ENCODE results near the gene NSUN3. TPM values are rescaled to one million over a fixed set of nuclear protein-coding genes. Genes with fewer than 3 reads are reported as not detected.

The NSUN3 gene
- polyA plus RNA-seq, 1 of the 3 experiments (the other 2 are of a cell fraction): 2.9 TPM

GRCh38 chr3:94028093-94028837 lies 34.6 kb upstream of the NSUN3 start, which contains the start of gene STX19:
Gene STX19 (minus strand): TSS chr3:94028597. CDS start chr3:94015269, 13,328 bp downstream.
- Histone ChIP-seq H4K20me1 (ENCODE audit: insufficient read depth) (no peaks in the 10 kb centered on the region), H3K9me3 (no peaks in the 10 kb centered on the region), H2AFZ (ENCODE audit: low read depth) (no peak within 1 kb of the TSS), H3K27ac (ENCODE audit: low read depth in 2 of 2, low read length in 1 of 2) (no peak within 1 kb of the TSS), H3K9ac (no peak within 1 kb of the TSS), H3K79me2 (ENCODE audit: insufficient read depth) (no peaks in the 10 kb centered on the region; the same call in 1 of the 2 replicates), H3K4me3 (ENCODE audit: low read depth in 2 of 2, low read length in 1 of 2) (no peak within 1 kb of the TSS), H3K4me1 (ENCODE audit: control insufficient read depth in 1 of 2, insufficient read depth in 2 of 2, low read depth in 1 of 2, low read length in 1 of 2) (no peaks in the 10 kb centered on the region; a peak in 1 of 4 replicates), H3K9me2 (no peaks in the 10 kb centered on the region), H3K36me3 (replicated peaks in 1 of 2; ENCODE audit: control insufficient read depth in 1 of 2, insufficient read depth in 2 of 2, low read length in 1 of 2) (peaks cover 0 to 6% of the 10 kb centered on the region in 2 experiments), H3K4me2 (no peak within 1 kb of the TSS), H3K27me3 (ENCODE audit: insufficient read depth) (no peaks in the 10 kb centered on the region), H3F3A (replicated peaks; ENCODE audit: insufficient read depth) (peaks cover 12% of the 10 kb centered on the region)
- 93% methylated on average over 8 of the region's 8 CpGs for WGBS (ENCODE audit: low lambda C conversion rate)
- CTCF ChIA-PET: interaction anchor here (1.1 to 2.5 kb wide), 3 partner anchors 9 to 41 kb away, joined by 4 to 8 read pairs (median 4); no protein-coding TSS in a partner anchor
- POLR2A ChIA-PET: no interaction called here
- DNase-seq: no peak
- no peak for TF ChIP-seq MXI1 (IDR thresholded peaks at IDR 0.05; ENCODE audit: low read depth, low read length)
- TF ChIP-seq, protein P1, sequence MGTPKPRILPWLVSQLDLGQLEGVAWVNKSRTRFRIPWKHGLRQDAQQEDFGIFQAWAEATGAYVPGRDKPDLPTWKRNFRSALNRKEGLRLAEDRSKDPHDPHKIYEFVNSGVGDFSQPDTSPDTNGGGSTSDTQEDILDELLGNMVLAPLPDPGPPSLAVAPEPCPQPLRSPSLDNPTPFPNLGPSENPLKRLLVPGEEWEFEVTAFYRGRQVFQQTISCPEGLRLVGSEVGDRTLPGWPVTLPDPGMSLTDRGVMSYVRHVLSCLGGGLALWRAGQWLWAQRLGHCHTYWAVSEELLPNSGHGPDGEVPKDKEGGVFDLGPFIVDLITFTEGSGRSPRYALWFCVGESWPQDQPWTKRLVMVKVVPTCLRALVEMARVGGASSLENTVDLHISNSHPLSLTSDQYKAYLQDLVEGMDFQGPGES (IDR thresholded peaks at IDR 0.05; ENCODE audit: low read depth, low read length): no peak
- no peak for TF ChIP-seq POLR2AphosphoS5 (IDR thresholded peaks at IDR 0.05; ENCODE audit: low read depth, low read length)
- TF ChIP-seq JUND (IDR thresholded peaks at IDR 0.05): no peak
- TF ChIP-seq CHD2 (IDR thresholded peaks at IDR 0.05; ENCODE audit: low read length, partially characterized antibody): no peak

DNA sequence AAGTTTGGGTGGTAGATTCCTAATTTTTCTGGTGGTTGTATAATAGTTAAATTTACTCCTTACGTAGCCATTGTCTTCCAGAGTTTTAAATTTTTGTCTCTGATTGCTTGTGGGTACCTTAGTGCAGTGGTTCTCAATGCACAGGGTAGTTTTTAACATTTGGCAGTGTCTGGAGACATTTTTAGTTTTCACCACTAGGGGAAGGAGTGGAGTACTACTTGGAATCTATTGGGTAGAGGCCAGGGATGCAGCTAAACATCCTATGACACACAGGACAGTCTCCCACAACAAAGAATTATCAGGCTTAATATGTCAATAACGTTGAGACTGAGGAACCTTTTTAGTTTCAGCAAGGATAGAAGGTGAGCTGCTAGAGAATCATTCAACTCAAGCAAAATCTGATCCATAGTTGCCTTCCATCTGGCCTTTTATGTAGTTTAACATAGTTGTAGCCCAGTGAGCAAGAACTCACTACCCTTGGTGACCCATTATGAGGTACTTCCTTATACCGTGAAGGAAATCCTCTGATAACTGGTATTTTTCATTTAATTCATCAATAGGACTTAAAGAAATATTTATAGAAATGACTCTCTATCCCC lies 25.9 kb upstream of the NSUN3 start:
- no peak overlapping the region for H2AFZ ChIP-seq (ENCODE audit: low read depth)
- H4K20me1 ChIP-seq (ENCODE audit: insufficient read depth): no peaks in the 10 kb centered on the region
- H3K36me3 ChIP-seq (replicated peaks in 1 of 2; ENCODE audit: control insufficient read depth in 1 of 2, insufficient read depth in 2 of 2, low read length in 1 of 2): peaks cover 10% of the 10 kb centered on the region in 2 experiments
- WGBS (ENCODE audit: low lambda C conversion rate): 60% methylated on average over 3 of the region's 3 CpGs
- POLR2A ChIA-PET: no interaction called here
- no peaks in the 10 kb centered on the region for H3K4me1 ChIP-seq (ENCODE audit: control insufficient read depth in 1 of 2, insufficient read depth in 2 of 2, low read depth in 1 of 2, low read length in 1 of 2)
- peaks cover 4% of the 10 kb centered on the region for H3F3A ChIP-seq (replicated peaks; ENCODE audit: insufficient read depth)
- H3K27ac ChIP-seq (ENCODE audit: low read depth in 2 of 2, low read length in 1 of 2): no peak overlapping the region
- no peak overlapping the region for H3K4me2 ChIP-seq
- no peak overlapping the region for H3K4me3 ChIP-seq (ENCODE audit: low read depth in 2 of 2, low read length in 1 of 2)
- CTCF ChIA-PET: interaction anchor here (0.7 to 2.5 kb wide), 15 partner anchors 9 to 72 kb away, joined by 3 to 9 read pairs (median 3); partner anchors contain the start of genes DHFR2, NSUN3 and STX19
- H3K9ac ChIP-seq: no peak overlapping the region
- no peaks in the 10 kb centered on the region for H3K9me3 ChIP-seq
- H3K9me2 ChIP-seq: no peaks in the 10 kb centered on the region
- DNase-seq: peak; percentile 46
- no peaks in the 10 kb centered on the region for H3K27me3 ChIP-seq (ENCODE audit: insufficient read depth)
- no peaks in the 10 kb centered on the region; the same call in 1 of the 2 replicates for H3K79me2 ChIP-seq (ENCODE audit: insufficient read depth)
- TF ChIP-seq CTCF (IDR thresholded peaks at IDR 0.05): peak; percentile 63
- no peak for TF ChIP-seq RFX5 (IDR thresholded peaks at IDR 0.05; ENCODE audit: low read length)
- no peak for TF ChIP-seq EZH2phosphoT487 (IDR thresholded peaks at IDR 0.05; ENCODE audit: borderline replicate concordance, low read depth)
- no peak for TF ChIP-seq TEAD4 (IDR thresholded peaks at IDR 0.05; ENCODE audit: borderline replicate concordance, insufficient read depth)
- peak; percentile 18; the same call in 1 of the 2 replicates for TF ChIP-seq RAD21 (IDR thresholded peaks at IDR 0.05; ENCODE audit: low read length)
- peak; percentile 34; the same call in 1 of the 2 replicates for TF ChIP-seq NFIC (IDR thresholded peaks at IDR 0.05; ENCODE audit: borderline replicate concordance)
